AG04450 (cell line): Measurements from ENCODE around the gene DOK6. TPM values are rescaled to one million over a fixed set of nuclear protein-coding genes. Genes with fewer than 3 reads are reported as not detected.

Experiments used
- CTCF ChIA-PET: fragments of 300-600, 350-600 bp; formaldehyde crosslinking; extraction: SDS; loops from one replicate; lab custom pipeline; 2022; ENCODE audit warnings: antibody characterized with exemption, inconsistent platforms; lab: Charles Lee
- POLR2A ChIA-PET: fragments of 350-600 bp; formaldehyde crosslinking; extraction: SDS; loops from one replicate; lab custom pipeline; 2021; ENCODE audit warnings: antibody characterized with exemption, inconsistent platforms; lab: Yijun Ruan, JAX
- DNase-seq: peaks from one replicate; pipeline ENCODE4 v3.0.0-alpha.2; 2011; ENCODE audit warnings: low read depth, low spot score
- H3K27ac ChIP-seq: one replicate; pipeline ENCODE4 v1.5.1; 2012; ENCODE audit warnings: low read depth, low read length, control low read depth
- H3K27me3 ChIP-seq: one replicate; pipeline ENCODE4 v1.6.0; 2012; ENCODE audit warnings: low read length; ENCODE audit not compliant: control insufficient read depth, insufficient read depth
- H3K4me3 ChIP-seq: 2 replicates; pipeline ENCODE4 v1.5.1; 2011; ENCODE audit warnings: mild to moderate bottlenecking, low read depth, low read length, control low read depth
- H3K9me3 ChIP-seq: 2 replicates; pipeline ENCODE4 v1.5.1; 2012; ENCODE audit warnings: low read length; ENCODE audit not compliant: control insufficient read depth, insufficient read depth
- CTCF ChIP-seq: IDR thresholded peaks from 2 replicates; pipeline ENCODE4 v1.5.1; 2011; ENCODE audit warnings: low read depth, low read length, control low read depth, inconsistent platforms
- polyA plus RNA-seq: library from polyadenylated mRNA; depleted of rRNA; stranded (reverse); fragments of >200 nt; gene quantifications from 2 replicates; pipeline ENCODE4 v1.2.3, GENCODE V29; 2011

DOK6 gene
- polyA plus RNA-seq, 1 experiment, result 0.16 TPM

- CTCF ChIA-PET, result no interaction called here
- no peak overlapping the region for H3K27ac ChIP-seq
- no peak for TF ChIP-seq CTCF
- no peak for DNase-seq
- H3K9me3 ChIP-seq, result no peaks in the 10 kb centered on the region
- H3K27me3 ChIP-seq, result no peaks in the 10 kb centered on the region
- no peak overlapping the region for H3K4me3 ChIP-seq
- POLR2A ChIA-PET, result no interaction called here
These were observed 118.3 kb downstream of the DOK6 start for GRCh38 chr18:69518989-69519388.

- no peaks in the 10 kb centered on the region for H3K27me3 ChIP-seq
- ChIA-PET CTCF (interaction anchor here (0.5 kb wide), 1 partner anchor 26 kb away, joined by 3 read pairs; no protein-coding TSS in a partner anchor), POLR2A (no interaction called here)
- H3K27ac ChIP-seq, result no peak overlapping the region
- H3K9me3 ChIP-seq, result no peaks in the 10 kb centered on the region
- no peak overlapping the region for H3K4me3 ChIP-seq
- no peak for TF ChIP-seq CTCF
- DNase-seq, result no peak
These were observed 122.9 kb downstream of the DOK6 start for GRCh38 chr18:69523582-69523981.

GRCh38 chr18:69528435-69528834, 127.7 kb downstream of the DOK6 start:
- POLR2A ChIA-PET, result no interaction called here
- TF ChIP-seq CTCF, result no peak
- no peaks in the 10 kb centered on the region for H3K27me3 ChIP-seq
- no peak overlapping the region for H3K4me3 ChIP-seq
- H3K27ac ChIP-seq, result no peak overlapping the region
- no peak for DNase-seq
- H3K9me3 ChIP-seq, result no peaks in the 10 kb centered on the region
- CTCF ChIA-PET, result interaction anchor here (1.3 kb wide), 1 partner anchor 962 kb away, joined by 4 read pairs; no protein-coding TSS in a partner anchor

GRCh38 chr18:69529151-69529550, 128.5 kb downstream of the DOK6 start:
- Histone ChIP-seq H3K9me3 (no peaks in the 10 kb centered on the region), H3K27me3 (no peaks in the 10 kb centered on the region), H3K4me3 (no peak overlapping the region), H3K27ac (no peak overlapping the region)
- no peak for DNase-seq
- ChIA-PET CTCF (no interaction called here), POLR2A (no interaction called here)
- no peak for TF ChIP-seq CTCF

- no peaks in the 10 kb centered on the region for H3K9me3 ChIP-seq
- ChIA-PET POLR2A (no interaction called here), CTCF (no interaction called here)
- no peak overlapping the region for H3K4me3 ChIP-seq
- DNase-seq, result no peak
- TF ChIP-seq CTCF, result no peak
- H3K27me3 ChIP-seq, result no peaks in the 10 kb centered on the region
- H3K27ac ChIP-seq, result no peak overlapping the region
These were observed 131.3 kb downstream of the DOK6 start for GRCh38 chr18:69531973-69532372.
